Heart right ventricle (tissue), 16 donors: Measurements from ENCODE around the gene ADGRL1. TPM values are rescaled to one million over a fixed set of nuclear protein-coding genes. Genes with fewer than 3 reads are reported as not detected.
A peak's percentile ranks its signal among the peaks of the same experiment; 100 is the strongest.
"Not testable (repeated sequence)": the region's sequence is repeated elsewhere in the genome, so short reads cannot be mapped to it uniquely, and the experiment has no call there.

Experiments used
- ATAC-seq, 8 donors: fragments of 200-7000 bp; cut with Tn5 transposase; one replicate each; pipeline ENCODE4 v1.9.1; 2020; ENCODE audit warnings: mild to moderate bottlenecking in 8 of 8, moderate library complexity in 8 of 8, moderate number of reproducible peaks in 1 of 8
- DNase-seq, 2 donors: peaks; one replicate each; pipeline ENCODE4 v3.0.0-alpha.2; 2020
- H3K27ac ChIP-seq, 10 donors: fragments of 200-600 bp; sonication (generic) in 2 of 10; one replicate each; pipeline versions ENCODE4 v1.5.0 to v1.8.0; 2020 to 2022; ENCODE audit warnings: mild to moderate bottlenecking in 3 of 10
- H3K27me3 ChIP-seq, 7 donors: fragments of 200-600 bp; one replicate each; pipeline ENCODE4 v1.8.0; 2021 to 2022; ENCODE audit warnings: mild to moderate bottlenecking in 2 of 7
- H3K36me3 ChIP-seq, 9 donors: fragments of 200-600 bp; sonication (generic) in 1 of 9; one replicate each; pipeline versions ENCODE4 v1.5.0 to v1.8.0; 2020 to 2022; ENCODE audit warnings: mild to moderate bottlenecking in 2 of 9
- H3K4me1 ChIP-seq, 9 donors: fragments of 200-600 bp; sonication (generic) in 1 of 9; one replicate each; pipeline versions ENCODE4 v1.5.0 to v1.8.0; 2020 to 2022; ENCODE audit warnings: mild to moderate bottlenecking in 4 of 9
- H3K4me3 ChIP-seq, 10 donors: fragments of 200-600 bp; sonication (generic) in 2 of 10; one replicate each; pipeline versions ENCODE4 v1.5.0 to v1.8.0; 2020 to 2022; ENCODE audit warnings: mild to moderate bottlenecking in 7 of 10, moderate library complexity in 2 of 10
- H3K9me3 ChIP-seq, 11 donors: fragments of 200-600 bp in 10 of 11; sonication (generic) in 2 of 11; one replicate each; pipeline versions ENCODE4 v1.5.0 to v1.8.0; 2013 to 2022; ENCODE audit warnings: mild to moderate bottlenecking in 2 of 11, control low read depth in 1 of 11, moderate library complexity in 1 of 11
- WGBS, 2 donors: extraction: QIAGEN DNeasy Blood & Tissue Kit; methylation state at CpG; one replicate each; pipeline ENCODE4 v1.1.7; 2013; ENCODE audit warnings: inconsistent platforms in 1 of 2; 5-methylcytosine and 5-hydroxymethylcytosine counted together
- intact Hi-C, 10 donors: fragments of 100-400 bp; cut with DNase I; formaldehyde crosslinking; loops; one replicate each; pipeline versions ENCODE4 v1.11.1 to v1.14.2; 2022
- polyA plus RNA-seq, 2 donors: library from polyadenylated mRNA; stranded (reverse); fragments of 200-250 nt; gene quantifications; one replicate each; pipeline ENCODE4 v1.2.3, GENCODE V29; 2013
- total RNA-seq, 10 donors: library from RNA; stranded (reverse); fragmentation: NEBNext Ultra II Directional in 3 of 10; extraction: Animal tissue kit (Norgen Biotek cat#: 25700) in 3 of 10; gene quantifications; one replicate each; pipeline versions ENCODE4 v1.2.1 to v1.2.4, GENCODE V29; 2021 to 2023
- TF ChIP-seq, protein P1 (sequence below), 9 donors: fragments of 200-600 bp; sonication (generic) in 2 of 9; IDR thresholded peaks; one replicate each; pipeline versions ENCODE4 v1.5.0 to v1.8.0; 2021 to 2022; ENCODE audit warnings: antibody characterized with exemption in 9 of 9, mild to moderate bottlenecking in 5 of 9, moderate library complexity in 1 of 9
- donor health status: Arrhythmogenic right ventricular cardiomyopathy.
- donor health status: ischemic (EF 13 %, LVEDD 7.1; RV severe dilation, severe dysfunction).
- donor health status: healthy with polysubstance abuse.
- donor health status: DM: no; HTN: yes; CAD: no.
- donor health status: DM: no; HTN: no; CAD: no.
- donor health status: ischemic (EF 25% LVEDD 6.9; RV normal size, moderate dysfunction).
- donor health status: ischemic (EF 25% LVEDD 5.7; RV mildly dilated, moderate dysfunction).
- donor health status: healthy.
- donor health status: DM: yes; HTN: yes; CAD: no.
- donor health status: Ischemic cardiomyopathy.
- donor health status: ischemic (EF 35%, LVEDD 5.7; RV mildly dilated, moderate dysfunction).
- donor health status: nonischemic (EF 11% LVEDD 7.7; RV severe dilation, severe dysfunction).
- donor health status: DM: yes; HTN: yes; CAD: no.
- donor health status: PGD.
- donor health status: ischemic (EF 29% LVEDD 5.4; RV normal size, mild dysfunction).
- donor health status: nonischemic (EF 23%, LVEDD 6.1; RV moderate dilation, normal function).

ADGRL1 gene
- total and polyA plus RNA-seq, 12 donors, result 5.1 to 31.9 (median 12.8) TPM

DNA sequence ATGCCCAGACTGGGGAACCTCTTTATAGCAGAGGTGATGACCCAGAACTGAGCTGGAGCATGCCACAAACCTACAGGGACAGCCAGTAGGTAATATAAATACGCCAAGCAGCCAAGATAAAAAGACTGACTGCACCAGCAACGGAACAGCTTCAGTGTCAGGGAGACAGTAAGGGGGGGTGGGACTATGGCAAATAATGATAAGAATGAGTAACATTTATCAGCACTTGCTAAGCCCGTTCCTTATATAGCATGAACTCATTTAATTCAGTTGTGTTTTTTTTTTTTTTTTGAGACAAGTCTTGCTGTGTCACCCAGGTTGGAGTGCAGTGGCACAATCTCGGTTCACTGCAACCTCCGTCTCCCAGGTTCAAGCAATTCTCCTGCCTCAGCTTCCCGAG is 20.5 kb upstream of the ADGRL1 start:
- DNase-seq, intact Hi-C loops, H3K36me3 ChIP-seq: not testable (repeated sequence)

DNA sequence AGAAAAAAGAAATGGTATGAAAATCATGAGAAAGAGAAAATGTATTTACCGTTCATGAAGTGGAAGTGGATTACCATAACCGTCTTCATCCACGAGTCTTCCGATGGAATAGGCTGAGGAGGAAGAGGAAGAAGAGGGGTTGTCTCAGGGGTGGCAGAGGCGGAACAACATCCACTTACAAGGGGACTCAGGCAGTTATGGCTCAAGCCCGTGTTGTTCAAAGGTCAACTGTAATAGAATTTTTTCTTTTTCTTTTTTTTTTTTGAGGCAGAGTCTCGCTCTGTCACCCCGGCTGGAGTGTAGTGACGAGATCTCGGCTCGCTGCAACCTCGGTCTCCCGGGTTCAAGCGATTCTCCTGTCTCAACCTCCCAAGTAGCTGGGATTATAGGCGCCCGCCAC is 16.9 kb upstream of the ADGRL1 start:
- Histone ChIP-seq H3K4me1 (peaks cover 0 to 8% (median 0%) of the 10 kb centered on the region in 9 donors), H3K9me3 (no peaks in the 10 kb centered on the region), H3K4me3 (no peak overlapping the region), H3K27me3 (peaks cover 0 to 3% (median 0%) of the 10 kb centered on the region in 7 donors), H3K27ac (no peak overlapping the region), H3K36me3 (no peaks in the 10 kb centered on the region)
- ATAC-seq (no peak), DNase-seq (no peak)
- TF ChIP-seq, protein P1, sequence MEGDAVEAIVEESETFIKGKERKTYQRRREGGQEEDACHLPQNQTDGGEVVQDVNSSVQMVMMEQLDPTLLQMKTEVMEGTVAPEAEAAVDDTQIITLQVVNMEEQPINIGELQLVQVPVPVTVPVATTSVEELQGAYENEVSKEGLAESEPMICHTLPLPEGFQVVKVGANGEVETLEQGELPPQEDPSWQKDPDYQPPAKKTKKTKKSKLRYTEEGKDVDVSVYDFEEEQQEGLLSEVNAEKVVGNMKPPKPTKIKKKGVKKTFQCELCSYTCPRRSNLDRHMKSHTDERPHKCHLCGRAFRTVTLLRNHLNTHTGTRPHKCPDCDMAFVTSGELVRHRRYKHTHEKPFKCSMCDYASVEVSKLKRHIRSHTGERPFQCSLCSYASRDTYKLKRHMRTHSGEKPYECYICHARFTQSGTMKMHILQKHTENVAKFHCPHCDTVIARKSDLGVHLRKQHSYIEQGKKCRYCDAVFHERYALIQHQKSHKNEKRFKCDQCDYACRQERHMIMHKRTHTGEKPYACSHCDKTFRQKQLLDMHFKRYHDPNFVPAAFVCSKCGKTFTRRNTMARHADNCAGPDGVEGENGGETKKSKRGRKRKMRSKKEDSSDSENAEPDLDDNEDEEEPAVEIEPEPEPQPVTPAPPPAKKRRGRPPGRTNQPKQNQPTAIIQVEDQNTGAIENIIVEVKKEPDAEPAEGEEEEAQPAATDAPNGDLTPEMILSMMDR (IDR thresholded peaks at IDR 0.05), result no peak
- WGBS, 2 donors, result 88 to 89% methylated on average over 16 of the region's 16 CpGs
- intact Hi-C loops, result no loop called here

More for the DNA sequence above, 20.5 kb upstream of the ADGRL1 start:
- not testable (repeated sequence) for H3K4me1 ChIP-seq, H3K27ac ChIP-seq, H3K9me3 ChIP-seq, H3K27me3 ChIP-seq, H3K4me3 ChIP-seq, ATAC-seq
- WGBS, 2 donors, result 87 to 95% methylated on average over 6 of the region's 6 CpGs

DNA sequence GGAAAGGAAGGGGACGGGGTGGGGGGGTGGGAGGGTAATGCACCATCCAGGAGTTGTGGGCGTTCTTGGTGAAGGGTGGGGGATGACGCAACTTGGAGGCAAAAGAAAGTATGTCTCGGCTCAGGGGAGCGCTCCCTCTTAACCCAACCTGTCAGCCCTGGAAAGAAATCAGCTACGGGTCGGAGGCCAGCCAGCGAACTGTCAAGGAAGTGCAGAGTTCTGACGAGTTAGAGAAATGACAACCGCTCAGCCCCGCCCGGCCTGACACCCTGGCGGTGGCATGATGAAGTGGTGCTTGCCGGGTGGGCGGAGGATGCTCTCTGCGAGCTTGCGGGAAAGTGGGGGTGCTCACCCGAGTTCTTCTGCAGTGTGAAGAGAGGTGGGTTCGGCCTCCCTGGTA is 15.4 kb upstream of the ADGRL1 start:
- peaks cover 0 to 14% (median 6%) of the 10 kb centered on the region in 9 donors for H3K4me1 ChIP-seq
- H3K27ac ChIP-seq, H3K36me3 ChIP-seq, H3K4me3 ChIP-seq, H3K9me3 ChIP-seq, H3K27me3 ChIP-seq, intact Hi-C loops: not testable (repeated sequence)
- TF ChIP-seq, protein P1 (IDR thresholded peaks at IDR 0.05), result peak in 6 of 9 donors; percentile 8 to 52 (median 25)
- DNase-seq (peak in 1 of 2 donors; percentile 37), ATAC-seq (peak in 3 of 8 donors; percentile 32 to 71 (median 53))
- WGBS, 2 donors, result 4 to 6% methylated on average over 18 to 19 of the region's 19 CpGs

DNA sequence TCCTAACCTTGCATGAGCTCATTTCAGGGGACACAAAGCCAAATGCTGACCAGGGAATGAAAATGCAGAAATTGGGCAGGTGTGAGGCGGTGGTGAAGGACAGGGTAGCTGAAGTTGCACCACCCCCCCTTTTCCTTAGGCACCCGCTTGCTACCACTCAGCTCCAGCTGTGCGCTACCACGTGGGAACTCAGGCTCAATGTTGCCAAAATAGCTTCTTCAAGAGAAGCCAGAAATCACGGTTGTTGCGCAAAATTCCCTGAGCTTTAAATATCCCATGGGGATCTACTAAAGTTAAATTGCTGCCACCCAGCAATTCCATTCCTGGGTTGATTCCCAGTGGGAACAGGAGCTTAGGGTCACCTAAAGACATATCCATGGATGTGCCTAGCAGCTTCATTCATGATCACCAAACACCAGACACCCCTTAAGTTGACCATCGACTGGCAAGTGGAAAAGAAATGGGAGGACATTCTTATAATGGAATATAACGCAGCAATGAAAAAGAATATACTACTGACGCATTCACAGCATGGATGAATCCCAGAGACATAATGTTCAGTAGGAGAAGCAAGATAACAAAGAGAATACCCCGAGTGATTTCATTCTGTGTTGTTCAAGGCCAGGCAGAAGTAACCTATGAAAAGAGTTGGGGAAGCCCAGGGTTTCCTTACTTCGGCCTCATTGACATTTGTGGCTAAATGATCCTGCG is 12.8 kb upstream of the ADGRL1 start:
- no peak for ATAC-seq
- no peaks in the 10 kb centered on the region for H3K27me3 ChIP-seq
- DNase-seq, result no peak
- no peaks in the 10 kb centered on the region for H3K36me3 ChIP-seq
- WGBS, 2 donors, result 81 to 84% methylated on average over 12 of the region's 12 CpGs
- H3K4me3 ChIP-seq, result no peak overlapping the region
- TF ChIP-seq, protein P1 (IDR thresholded peaks at IDR 0.05), result no peak
- no peaks in the 10 kb centered on the region for H3K9me3 ChIP-seq
- H3K27ac ChIP-seq, result no peak overlapping the region
- H3K4me1 ChIP-seq, result peaks cover 0 to 17% (median 6%) of the 10 kb centered on the region in 9 donors
- intact Hi-C loops, result no loop called here

DNA sequence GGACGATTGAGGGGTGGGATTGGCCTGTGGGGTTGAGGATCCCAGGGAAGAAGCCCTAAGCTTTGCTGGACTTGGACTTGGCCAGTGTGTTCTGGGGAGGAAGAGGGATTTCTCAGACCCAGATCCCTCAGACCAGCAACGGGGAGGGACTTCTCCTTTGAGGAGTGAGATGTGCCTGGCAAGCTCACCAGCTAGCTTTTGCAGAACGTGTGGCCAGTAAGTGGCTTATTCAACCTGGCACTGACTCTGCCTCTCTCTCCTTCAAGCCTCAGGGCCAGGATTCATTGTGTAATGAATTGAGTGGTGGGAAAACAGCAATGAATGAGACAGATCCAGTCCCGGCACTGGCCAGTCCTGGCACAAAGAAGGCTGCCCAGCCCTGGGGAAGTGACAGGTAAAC is 11.9 kb upstream of the ADGRL1 start:
- H3K36me3 ChIP-seq, DNase-seq, H3K4me3 ChIP-seq, H3K27ac ChIP-seq, H3K27me3 ChIP-seq, intact Hi-C loops, H3K9me3 ChIP-seq: not testable (repeated sequence)
- ATAC-seq, result peak in 5 of 8 donors; percentile 11 to 39 (median 17)
- peaks cover 0 to 17% (median 6%) of the 10 kb centered on the region in 9 donors for H3K4me1 ChIP-seq
- 25 to 26% methylated on average over 4 of the region's 4 CpGs for WGBS, 2 donors
